ENCODE measurements around the gene TOMM34. TPM values are rescaled to one million over a fixed set of nuclear protein-coding genes. Genes with fewer than 3 reads are reported as not detected.

Gene TOMM34
- total and polyA plus RNA-seq, 2 of the 13 experiments (the other 11 are each of a cell fraction or from before 2014, with no cell fraction given) = 36.2 to 52.0 TPM

GRCh38 chr20:44910690-44911262 is 49.4 kb downstream of the TOMM34 start (continued):
- TF ChIP-seq FIP1L1 (IDR thresholded peaks at IDR 0.05; ENCODE audit: borderline replicate concordance, insufficient read depth, low read depth, low read length) (no peak), ZNF512B (CRISPR knock-in tag; IDR thresholded peaks at IDR 0.05; ENCODE audit: borderline replicate concordance) (no peak), ZNF563 (CRISPR knock-in tag; IDR thresholded peaks at IDR 0.05) (no peak), ZNF577 (CRISPR knock-in tag; IDR thresholded peaks at IDR 0.05; ENCODE audit: borderline replicate concordance, low read depth) (no peak), MTA3 (CRISPR knock-in tag; IDR thresholded peaks at IDR 0.05) (no peak), ZNF749 (CRISPR knock-in tag; IDR thresholded peaks at IDR 0.05; ENCODE audit: borderline replicate concordance) (no peak), JUND (CRISPR knock-in tag; IDR thresholded peaks at IDR 0.05) (no peak), ZNF335 (CRISPR knock-in tag; IDR thresholded peaks at IDR 0.05) (no peak), IKZF4 (CRISPR knock-in tag; IDR thresholded peaks at IDR 0.05; ENCODE audit: borderline replicate concordance, low read depth, not compliant biosample characterization) (no peak), ZNF710 (CRISPR knock-in tag; IDR thresholded peaks at IDR 0.05; ENCODE audit: borderline replicate concordance) (no peak), ZNF691 (CRISPR knock-in tag; IDR thresholded peaks at IDR 0.05; ENCODE audit: borderline replicate concordance, low read depth) (no peak), MYPOP (CRISPR knock-in tag; IDR thresholded peaks at IDR 0.05) (no peak), ZNF572 (CRISPR knock-in tag; IDR thresholded peaks at IDR 0.05) (peak; percentile 92; the same call in 1 of the 2 replicates), HBP1 (CRISPR knock-in tag; IDR thresholded peaks at IDR 0.05; ENCODE audit: low read depth) (no peak), SCMH1 (CRISPR knock-in tag; IDR thresholded peaks at IDR 0.05; ENCODE audit: borderline replicate concordance) (no peak), ZFX (CRISPR knock-in tag; IDR thresholded peaks at IDR 0.05; ENCODE audit: low read depth) (peak; percentile 66), CEBPG (CRISPR knock-in tag; IDR thresholded peaks at IDR 0.05) (no peak), CBX1 (IDR thresholded peaks at IDR 0.05; ENCODE audit: low read depth) (no peak), KAT2B (IDR thresholded peaks at IDR 0.05; ENCODE audit: borderline replicate concordance, low read depth, low read length) (no peak), ZFP37 (CRISPR knock-in tag; IDR thresholded peaks at IDR 0.05; ENCODE audit: borderline replicate concordance) (no peak)
